ENCODE results near the gene C12orf75. TPM values are rescaled to one million over a fixed set of nuclear protein-coding genes. Genes with fewer than 3 reads are reported as not detected.
"Not testable (repeated sequence)": the region's sequence is repeated elsewhere in the genome, so short reads cannot be mapped to it uniquely, and the experiment has no call there.

Gene C12orf75
- total RNA-seq, 2 donors from 2014 or later = 65.5 to 159 TPM

DNA sequence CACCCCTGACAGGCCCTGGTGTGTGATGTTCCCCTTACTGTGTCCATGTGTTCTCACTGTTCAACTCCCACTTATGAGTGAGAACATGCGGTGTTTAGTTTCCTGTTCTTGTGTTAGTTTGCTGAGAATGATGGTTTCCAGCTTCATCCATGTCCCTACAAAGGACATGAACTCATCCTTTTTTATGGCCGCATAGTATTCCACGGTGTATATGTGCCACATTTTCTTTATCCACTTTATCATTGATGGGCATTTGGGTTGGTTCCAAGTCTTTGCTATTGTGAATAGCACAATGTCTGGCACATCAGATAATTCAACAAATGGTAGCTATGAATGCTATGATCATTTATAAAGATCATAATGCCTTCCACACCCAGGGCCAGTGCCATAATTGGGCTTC, 73.6 kb downstream of the C12orf75 start:
- DNase-seq (ENCODE audit: low spot score); H3K27me3 Mint-ChIP-seq; H3K9me3 Mint-ChIP-seq; H3K36me3 Mint-ChIP-seq; ATAC-seq; H3K4me3 Mint-ChIP-seq; H3K4me1 Mint-ChIP-seq (ENCODE audit: low read depth in 2 of 2); H3K27ac Mint-ChIP-seq: not testable (repeated sequence)

DNA sequence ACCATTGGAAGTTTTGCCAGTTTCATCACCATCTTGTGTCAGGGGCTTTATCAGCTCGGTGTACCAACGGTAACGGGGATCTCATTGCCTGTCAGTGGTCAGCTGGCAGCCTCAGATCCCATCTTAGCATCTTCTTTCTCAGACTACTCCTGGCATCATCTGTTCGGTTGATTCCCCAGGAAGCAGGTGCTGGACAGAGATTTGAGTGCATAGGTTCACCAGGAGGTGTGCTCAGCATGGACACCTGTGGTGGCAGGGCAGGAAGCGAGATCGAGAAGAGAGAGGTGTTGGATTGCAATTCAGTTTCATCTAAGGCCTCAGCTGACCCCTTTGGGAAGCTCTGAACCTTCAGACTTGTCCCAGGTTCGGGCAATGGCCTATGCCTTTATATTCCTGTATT, 76.0 kb downstream of the C12orf75 start:
- H3K4me3 Mint-ChIP-seq = no peak overlapping the region
- peaks cover 0 to 3% of the 10 kb centered on the region in 2 donors for H3K27me3 Mint-ChIP-seq
- no peak for DNase-seq (ENCODE audit: low spot score)
- H3K36me3 Mint-ChIP-seq = no peaks in the 10 kb centered on the region
- no peaks in the 10 kb centered on the region for H3K9me3 Mint-ChIP-seq
- peaks cover 13 to 14% of the 10 kb centered on the region in 2 donors for H3K4me1 Mint-ChIP-seq (ENCODE audit: low read depth in 2 of 2)
- no peak for ATAC-seq
- H3K27ac Mint-ChIP-seq = no peak overlapping the region

DNA sequence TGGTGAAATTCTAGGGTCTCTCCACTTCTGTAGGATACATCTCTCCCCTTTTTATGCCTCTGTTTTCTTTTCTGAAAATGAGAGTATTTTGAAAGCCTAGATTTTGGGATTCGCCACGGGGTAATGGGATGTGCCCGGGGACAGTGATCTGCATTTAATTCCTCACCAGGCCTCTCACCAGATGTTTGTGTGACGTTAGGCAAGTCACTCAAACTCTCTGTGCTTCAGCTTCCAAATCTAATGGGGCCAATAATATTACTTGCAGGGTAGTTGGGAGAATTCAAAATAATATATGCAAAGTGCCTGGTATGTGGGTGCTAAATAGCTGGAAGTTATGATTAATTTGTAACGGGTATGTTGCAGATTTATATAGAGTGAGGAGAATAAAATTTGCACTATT, 78.8 kb downstream of the C12orf75 start:
- H3K9me3 Mint-ChIP-seq = no peaks in the 10 kb centered on the region
- peaks cover 13 to 14% of the 10 kb centered on the region in 2 donors for H3K4me1 Mint-ChIP-seq (ENCODE audit: low read depth in 2 of 2)
- H3K27me3 Mint-ChIP-seq = peaks cover 0 to 3% of the 10 kb centered on the region in 2 donors
- H3K36me3 Mint-ChIP-seq = no peaks in the 10 kb centered on the region
- DNase-seq (ENCODE audit: low spot score) (no peak), ATAC-seq (no peak)
- no peak overlapping the region for H3K27ac Mint-ChIP-seq
- no peak overlapping the region for H3K4me3 Mint-ChIP-seq

DNA sequence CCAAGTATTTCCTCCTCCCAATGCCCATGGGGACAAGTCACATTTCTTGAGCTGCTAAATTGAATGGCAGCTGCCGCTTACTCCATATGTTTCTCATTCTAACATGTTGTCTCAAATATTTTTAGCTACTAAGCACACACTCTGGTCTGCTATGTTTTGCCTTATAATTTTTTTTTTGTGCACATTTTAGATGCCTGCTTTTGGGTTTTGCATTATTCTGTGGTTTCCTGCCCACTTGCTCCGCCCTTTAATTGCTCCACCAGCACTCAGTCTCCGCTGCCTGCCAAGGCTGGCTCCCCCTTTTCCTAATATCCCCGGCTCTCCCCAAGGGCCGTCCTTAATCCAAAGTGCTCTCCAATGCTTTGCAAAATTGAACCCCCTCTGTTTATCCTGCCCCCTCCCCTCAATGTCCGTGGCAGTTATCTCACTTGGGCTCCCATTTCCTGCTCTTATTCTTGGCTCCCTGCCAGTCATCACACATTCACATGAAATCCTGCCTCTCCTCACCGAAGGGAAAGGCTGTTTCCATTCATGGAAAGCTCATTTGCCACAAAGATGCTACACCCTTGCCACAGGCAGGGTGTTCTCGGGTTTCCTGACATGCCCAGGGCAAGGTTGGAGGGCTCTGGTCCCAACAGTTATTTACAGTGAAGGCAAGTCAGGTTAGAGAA, 79.4 kb downstream of the C12orf75 start:
- H3K4me1 Mint-ChIP-seq (ENCODE audit: low read depth in 2 of 2) = peaks cover 13 to 14% of the 10 kb centered on the region in 2 donors
- H3K27ac Mint-ChIP-seq = peak overlapping the region; percentile 14 to 66
- ATAC-seq = no peak
- H3K36me3 Mint-ChIP-seq = no peaks in the 10 kb centered on the region
- no peaks in the 10 kb centered on the region for H3K9me3 Mint-ChIP-seq
- peak overlapping the region; percentile 80 for H3K4me3 Mint-ChIP-seq
- peaks cover 0 to 3% of the 10 kb centered on the region in 2 donors for H3K27me3 Mint-ChIP-seq
- no peak for DNase-seq (ENCODE audit: low spot score)

DNA sequence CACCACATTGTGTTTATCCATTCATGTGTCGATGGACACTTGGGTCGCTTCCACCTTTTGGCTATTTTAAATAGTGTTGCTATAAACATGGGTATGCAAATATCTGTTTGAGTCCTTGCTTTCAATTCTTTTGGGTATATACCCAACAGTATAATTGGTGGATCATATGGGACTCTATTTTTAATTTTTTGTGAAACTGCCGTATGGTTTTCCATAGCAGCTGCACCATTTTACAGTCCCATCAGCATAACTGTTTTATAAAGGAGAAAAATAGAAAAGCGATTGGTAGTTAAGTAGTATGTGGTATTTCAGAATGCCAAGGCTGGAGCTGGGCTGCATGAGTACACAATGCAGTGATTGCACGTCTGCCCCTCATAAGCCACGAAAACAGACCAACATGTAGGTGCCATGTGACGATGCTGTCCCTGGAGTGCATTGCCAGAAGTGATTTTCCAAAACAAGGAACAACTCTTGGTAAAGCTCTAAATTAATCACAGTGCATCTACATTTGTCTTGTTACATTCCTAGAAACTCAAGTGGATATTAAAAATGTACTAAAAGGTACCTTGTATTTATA, 83.5 kb downstream of the C12orf75 start:
- peaks cover 0 to 3% of the 10 kb centered on the region in 2 donors for H3K27me3 Mint-ChIP-seq
- H3K27ac Mint-ChIP-seq = no peak overlapping the region
- no peaks in the 10 kb centered on the region for H3K36me3 Mint-ChIP-seq
- H3K9me3 Mint-ChIP-seq = no peaks in the 10 kb centered on the region
- ATAC-seq (no peak), DNase-seq (ENCODE audit: low spot score) (no peak)
- H3K4me3 Mint-ChIP-seq = no peak overlapping the region
- peaks cover 13 to 14% of the 10 kb centered on the region in 2 donors for H3K4me1 Mint-ChIP-seq (ENCODE audit: low read depth in 2 of 2)

DNA sequence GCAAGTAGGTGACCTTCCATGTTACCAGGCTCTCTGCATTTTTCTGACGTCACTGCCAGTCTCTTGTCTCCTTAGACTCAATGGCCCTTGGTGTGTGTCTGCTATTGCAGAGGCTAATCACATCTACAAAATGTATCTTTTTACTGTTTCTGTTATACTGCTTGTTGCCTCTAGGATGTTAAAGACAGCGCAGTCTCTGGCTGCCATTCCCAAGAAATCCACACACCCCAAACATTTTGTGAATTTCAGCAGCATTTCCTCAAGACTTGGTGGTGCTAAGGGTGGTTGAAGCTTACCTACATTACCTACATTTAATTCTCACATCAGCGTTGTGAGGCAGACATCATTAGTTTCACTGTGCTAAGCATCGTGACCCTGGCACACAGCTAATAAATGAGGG, 87.2 kb downstream of the C12orf75 start:
- H3K27ac Mint-ChIP-seq = no peak overlapping the region
- H3K36me3 Mint-ChIP-seq = no peaks in the 10 kb centered on the region
- no peaks in the 10 kb centered on the region for H3K9me3 Mint-ChIP-seq
- no peaks in the 10 kb centered on the region for H3K27me3 Mint-ChIP-seq
- DNase-seq (ENCODE audit: low spot score) = no peak
- no peaks in the 10 kb centered on the region for H3K4me1 Mint-ChIP-seq (ENCODE audit: low read depth in 2 of 2)
- ATAC-seq = no peak
- no peak overlapping the region for H3K4me3 Mint-ChIP-seq

DNA sequence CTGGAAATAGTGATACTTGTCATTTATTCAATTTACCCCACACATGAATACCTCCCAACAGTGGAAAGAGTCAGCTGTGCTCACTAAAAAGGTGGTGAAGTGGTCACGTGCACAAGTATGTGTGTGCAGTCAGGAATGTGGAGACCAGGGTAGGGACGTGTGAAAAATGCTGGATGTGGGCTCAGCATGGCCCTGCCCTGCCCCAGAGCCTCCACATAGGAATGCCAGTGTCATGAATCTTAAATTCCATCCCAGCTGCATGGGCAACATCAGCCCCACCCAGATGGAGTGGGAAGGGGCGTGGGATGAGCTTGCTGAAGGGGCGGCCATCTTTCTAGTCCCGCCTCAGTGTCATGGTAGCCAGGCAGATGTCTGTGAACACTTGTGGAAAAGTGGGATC, 87.7 kb downstream of the C12orf75 start:
- peaks cover 0 to 1% of the 10 kb centered on the region in 2 donors for H3K4me1 Mint-ChIP-seq (ENCODE audit: low read depth in 2 of 2)
- no peaks in the 10 kb centered on the region for H3K36me3 Mint-ChIP-seq
- H3K27me3 Mint-ChIP-seq = no peaks in the 10 kb centered on the region
- DNase-seq (ENCODE audit: low spot score) = no peak
- no peak overlapping the region for H3K4me3 Mint-ChIP-seq
- no peak overlapping the region for H3K27ac Mint-ChIP-seq
- no peaks in the 10 kb centered on the region for H3K9me3 Mint-ChIP-seq
- no peak for ATAC-seq

DNA sequence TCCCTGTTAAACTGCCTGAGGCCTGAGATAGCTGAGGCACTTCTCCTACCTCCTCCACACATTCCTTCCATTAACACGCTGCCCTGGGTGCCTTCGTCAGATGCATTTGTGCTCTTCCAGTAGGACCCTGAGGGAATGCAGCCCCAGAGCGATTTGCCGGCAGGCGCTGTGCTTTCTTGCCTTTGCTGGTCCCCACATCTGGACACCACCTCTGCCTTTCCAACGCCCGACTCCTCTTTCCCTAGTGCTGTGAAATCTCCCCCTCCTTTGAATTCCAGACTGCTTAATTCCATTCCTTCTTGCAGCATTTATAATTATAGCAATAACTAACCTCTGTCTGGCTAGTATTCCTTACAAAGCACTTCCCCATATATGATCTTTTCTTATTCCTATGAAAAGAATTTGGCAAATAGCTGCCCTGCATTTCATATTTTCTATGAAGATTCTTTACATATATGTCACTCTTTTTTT, 88.4 kb downstream of the C12orf75 start:
- no peaks in the 10 kb centered on the region for H3K27me3 Mint-ChIP-seq
- DNase-seq (ENCODE audit: low spot score) (no peak), ATAC-seq (no peak)
- peaks cover 0 to 4% of the 10 kb centered on the region in 2 donors for H3K4me1 Mint-ChIP-seq (ENCODE audit: low read depth in 2 of 2)
- H3K36me3 Mint-ChIP-seq = no peaks in the 10 kb centered on the region
- no peak overlapping the region for H3K4me3 Mint-ChIP-seq
- H3K27ac Mint-ChIP-seq = no peak overlapping the region
- no peaks in the 10 kb centered on the region for H3K9me3 Mint-ChIP-seq

DNA sequence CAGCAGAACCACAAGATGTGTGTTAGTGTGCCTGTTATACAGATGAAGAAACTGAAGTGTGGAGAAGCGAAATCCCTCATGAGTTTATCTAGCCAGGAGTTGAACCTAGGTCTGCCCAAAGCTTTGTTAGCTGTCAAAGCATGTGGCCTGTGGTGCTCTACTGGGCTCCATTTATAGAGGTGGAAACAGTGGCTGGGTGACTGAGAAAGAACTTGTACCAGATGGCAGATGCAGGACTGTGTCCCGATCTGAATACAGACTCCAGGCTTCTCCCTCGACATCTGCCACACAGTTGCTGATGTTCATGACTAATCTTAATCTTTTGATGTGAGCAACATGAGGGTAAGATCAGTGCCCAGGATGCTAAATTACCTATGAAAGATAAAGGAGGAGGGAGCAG, 89.1 kb downstream of the C12orf75 start:
- H3K4me1 Mint-ChIP-seq (ENCODE audit: low read depth in 2 of 2) = peaks cover 0 to 4% of the 10 kb centered on the region in 2 donors
- ATAC-seq (no peak), DNase-seq (ENCODE audit: low spot score) (no peak)
- H3K36me3 Mint-ChIP-seq = no peaks in the 10 kb centered on the region
- no peak overlapping the region for H3K4me3 Mint-ChIP-seq
- H3K27ac Mint-ChIP-seq = no peak overlapping the region
- H3K9me3 Mint-ChIP-seq = no peaks in the 10 kb centered on the region
- H3K27me3 Mint-ChIP-seq = no peaks in the 10 kb centered on the region

DNA sequence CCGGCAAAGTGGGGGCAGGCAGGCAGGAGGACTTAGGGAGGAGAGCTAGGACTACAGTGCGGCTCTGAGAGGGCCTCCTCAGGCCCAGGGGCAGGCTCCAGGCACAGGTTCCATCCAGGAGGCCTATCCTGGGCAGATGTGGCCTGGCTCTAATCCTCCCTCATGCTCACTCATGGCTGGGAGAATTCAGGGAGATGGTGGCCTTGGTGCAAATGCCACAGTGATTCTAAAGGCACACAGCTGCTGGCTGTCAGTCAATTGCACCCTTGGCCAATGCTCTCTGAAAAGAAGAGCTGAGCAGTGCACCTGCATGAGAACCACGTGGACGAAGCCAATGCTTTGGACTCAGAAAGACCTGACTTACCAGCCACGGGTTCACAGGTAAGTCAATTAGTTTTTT, 89.6 kb downstream of the C12orf75 start:
- H3K36me3 Mint-ChIP-seq = no peaks in the 10 kb centered on the region
- H3K4me1 Mint-ChIP-seq (ENCODE audit: low read depth in 2 of 2) = peaks cover 0 to 4% of the 10 kb centered on the region in 2 donors
- no peak overlapping the region for H3K27ac Mint-ChIP-seq
- no peaks in the 10 kb centered on the region for H3K27me3 Mint-ChIP-seq
- no peak for ATAC-seq
- no peak overlapping the region for H3K4me3 Mint-ChIP-seq
- H3K9me3 Mint-ChIP-seq = no peaks in the 10 kb centered on the region
- no peak for DNase-seq (ENCODE audit: low spot score)

DNA sequence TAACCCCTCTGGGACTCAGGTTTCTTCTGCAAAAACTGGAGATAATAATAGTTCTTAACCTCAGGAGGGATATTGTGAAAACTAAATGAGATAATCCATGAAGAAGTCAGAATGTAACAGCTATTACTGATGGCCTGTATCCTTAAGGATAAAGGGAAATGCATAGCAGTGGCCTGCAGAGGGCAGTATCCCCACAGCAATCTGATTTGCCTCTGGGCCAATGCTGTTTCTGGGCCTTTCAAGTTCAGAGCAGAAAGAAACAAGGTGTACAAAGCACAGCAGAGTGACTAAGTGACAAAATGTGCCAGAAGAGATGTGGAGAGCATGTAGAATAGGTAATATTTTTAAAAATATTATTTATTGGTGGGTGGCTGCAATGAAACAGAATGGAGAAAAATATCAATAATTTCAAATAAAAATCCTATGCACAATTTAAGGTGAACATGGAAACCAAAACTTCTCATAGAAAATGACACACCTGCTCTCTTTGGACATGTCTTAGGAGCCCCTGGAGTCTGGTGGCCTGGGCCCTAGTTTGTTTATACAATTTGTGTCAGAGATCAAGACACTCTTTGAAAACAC, 90.3 kb downstream of the C12orf75 start:
- Mint-ChIP-seq H3K9me3 (no peaks in the 10 kb centered on the region), H3K4me1 (ENCODE audit: low read depth in 2 of 2) (peaks cover 0 to 4% of the 10 kb centered on the region in 2 donors), H3K27ac (no peak overlapping the region), H3K36me3 (no peaks in the 10 kb centered on the region), H3K27me3 (no peaks in the 10 kb centered on the region), H3K4me3 (no peak overlapping the region)
- DNase-seq (ENCODE audit: low spot score) (peak; percentile 68), ATAC-seq (peak; percentile 59 to 68)

Other genes with a start within 250 kb of the C12orf75 start
- gene ALDH1L2, start 246.2 kb upstream of the C12orf75 start, total RNA-seq = under 1 TPM; 0.22 to 0.29 TPM
- gene WASHC4, start 223.0 kb upstream of the C12orf75 start, total RNA-seq = 10 to 100 TPM; 42.8 to 48.2 TPM
- 10 to 100 TPM; 13.2 to 26.4 TPM for gene APPL2, start 94.5 kb upstream of the C12orf75 start, total RNA-seq